Measurements from ENCODE around the gene ZNF662.

The ZNF662 gene

DNA sequence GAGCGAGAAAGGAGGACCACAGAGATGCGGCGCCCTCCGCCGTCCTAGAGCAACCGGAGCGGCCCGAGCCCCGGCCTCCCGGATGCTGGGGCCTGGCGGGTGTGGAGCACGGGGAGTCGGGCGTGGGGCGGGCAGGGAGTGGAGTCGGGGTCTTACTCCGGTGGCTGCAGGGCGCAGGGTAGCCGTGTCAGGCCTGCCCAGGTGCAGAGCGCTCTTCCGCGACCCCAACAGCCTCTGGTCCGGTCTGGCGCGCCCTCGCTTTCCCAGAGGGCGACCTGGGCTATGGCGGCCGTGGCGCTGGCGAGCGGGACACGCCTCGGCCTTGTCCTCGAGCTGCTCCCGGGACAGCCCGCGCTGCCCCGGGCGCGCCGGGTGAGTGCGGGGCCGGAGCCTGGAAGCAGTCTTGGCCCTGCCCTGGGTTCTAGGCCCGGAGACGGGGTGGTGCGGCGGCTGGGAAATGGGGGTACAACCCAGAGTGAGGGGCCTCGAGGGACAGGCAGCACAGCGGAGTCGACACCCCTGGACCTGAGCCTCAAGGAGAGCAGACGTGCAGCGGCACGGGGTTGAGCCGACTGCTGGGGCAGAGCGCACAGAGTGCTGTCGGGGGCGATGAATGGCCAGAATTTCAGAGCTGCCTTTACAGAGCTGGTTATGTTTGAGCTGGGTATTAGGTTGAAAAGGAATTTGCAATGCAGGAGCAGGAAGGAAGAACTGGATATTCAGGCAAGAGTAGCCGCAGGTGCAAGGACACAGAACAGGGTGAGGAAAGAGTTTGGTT lies at the start of gene ZNF662:
TSS of gene ZNF662 (plus strand) at position 73 of the 778 bp plus-strand sequence. CDS start 1,973 bp downstream, outside the sequence.
- no peak for TF ChIP-seq ZNF274 (IDR thresholded peaks at IDR 0.05; ENCODE audit: low read depth, low read length)
- no peak within 1 kb of the TSS for H3K4me3 ChIP-seq (ENCODE audit: low read length)

DNA sequence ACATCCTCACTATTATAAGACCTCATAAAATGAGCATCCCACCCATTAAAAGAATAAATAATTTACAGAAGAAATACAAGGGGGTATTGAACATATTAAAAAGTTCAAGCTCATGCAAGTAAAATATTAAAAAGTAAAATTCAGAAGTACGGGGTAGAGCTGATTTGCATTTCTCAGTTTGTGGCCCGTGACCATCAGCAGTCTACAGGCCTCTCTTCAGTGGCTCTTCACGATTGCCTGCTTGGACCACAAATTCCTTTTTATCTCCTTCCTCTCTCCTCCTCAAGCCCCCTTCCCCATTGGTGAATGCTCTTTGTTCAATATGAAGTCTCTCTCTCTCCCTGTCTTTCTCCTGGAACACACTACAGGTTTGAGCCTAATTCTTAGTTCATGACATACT lies 49.4 kb upstream of the ZNF662 start:
- TF ChIP-seq ZNF274 (IDR thresholded peaks at IDR 0.05; ENCODE audit: low read depth, low read length), result no peak
- H3K4me3 ChIP-seq (ENCODE audit: low read length), result no peak overlapping the region

DNA sequence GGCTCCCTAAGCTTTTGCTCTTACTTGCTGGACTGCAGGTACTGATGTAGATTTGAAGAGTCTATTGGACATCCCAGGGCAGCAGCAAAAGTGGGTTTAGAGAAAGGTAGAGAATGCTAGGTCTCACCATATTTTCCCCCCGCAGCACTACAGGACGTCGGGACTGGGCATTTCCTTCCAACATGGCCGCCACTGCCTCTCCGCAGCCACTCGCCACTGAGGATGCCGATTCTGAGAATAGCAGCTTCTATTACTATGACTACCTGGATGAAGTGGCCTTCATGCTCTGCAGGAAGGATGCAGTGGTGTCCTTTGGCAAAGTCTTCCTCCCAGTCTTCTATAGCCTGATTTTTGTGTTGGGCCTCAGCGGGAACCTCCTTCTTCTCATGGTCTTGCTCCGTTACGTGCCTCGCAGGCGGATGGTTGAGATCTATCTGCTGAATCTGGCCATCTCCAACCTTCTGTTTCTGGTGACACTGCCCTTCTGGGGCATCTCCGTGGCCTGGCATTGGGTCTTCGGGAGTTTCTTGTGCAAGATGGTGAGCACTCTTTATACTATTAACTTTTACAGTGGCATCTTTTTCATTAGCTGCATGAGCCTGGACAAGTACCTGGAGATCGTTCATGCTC lies 41.5 kb upstream of the ZNF662 start:
- no peak overlapping the region for H3K4me3 ChIP-seq (ENCODE audit: low read length)
- TF ChIP-seq ZNF274 (IDR thresholded peaks at IDR 0.05; ENCODE audit: low read depth, low read length), result no peak

DNA sequence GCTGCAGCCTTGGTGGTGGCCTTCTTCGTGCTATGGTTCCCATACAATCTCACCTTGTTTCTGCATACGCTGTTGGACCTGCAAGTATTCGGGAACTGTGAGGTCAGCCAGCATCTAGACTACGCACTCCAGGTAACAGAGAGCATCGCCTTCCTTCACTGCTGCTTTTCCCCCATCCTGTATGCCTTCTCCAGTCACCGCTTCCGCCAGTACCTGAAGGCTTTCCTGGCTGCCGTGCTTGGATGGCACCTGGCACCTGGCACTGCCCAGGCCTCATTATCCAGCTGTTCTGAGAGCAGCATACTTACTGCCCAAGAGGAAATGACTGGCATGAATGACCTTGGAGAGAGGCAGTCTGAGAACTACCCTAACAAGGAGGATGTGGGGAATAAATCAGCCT lies 40.7 kb upstream of the ZNF662 start:
- H3K4me3 ChIP-seq (ENCODE audit: low read length), result no peak overlapping the region
- TF ChIP-seq ZNF274 (IDR thresholded peaks at IDR 0.05; ENCODE audit: low read depth, low read length), result no peak

DNA sequence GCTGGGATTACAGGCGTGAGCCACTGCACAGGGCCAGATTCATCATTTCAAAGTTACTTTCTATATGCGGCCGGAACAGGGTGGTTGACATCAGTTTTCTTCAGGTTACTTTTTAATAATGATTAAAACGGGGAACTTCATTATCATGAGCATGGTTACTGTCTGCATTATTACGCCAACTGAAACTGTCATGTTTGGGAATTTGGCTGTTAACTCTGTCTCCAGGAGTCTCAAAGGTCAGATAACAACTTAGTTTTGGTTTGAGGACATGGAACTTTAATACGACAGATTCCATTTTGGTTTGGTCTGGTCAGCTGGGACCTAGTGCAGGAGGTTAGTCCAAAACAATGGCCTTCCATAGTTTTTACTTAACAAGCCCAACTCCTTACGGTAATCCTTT lies 38.8 kb upstream of the ZNF662 start:
- no peak for TF ChIP-seq ZNF274 (IDR thresholded peaks at IDR 0.05; ENCODE audit: low read depth, low read length)
- no peak overlapping the region for H3K4me3 ChIP-seq (ENCODE audit: low read length)

DNA sequence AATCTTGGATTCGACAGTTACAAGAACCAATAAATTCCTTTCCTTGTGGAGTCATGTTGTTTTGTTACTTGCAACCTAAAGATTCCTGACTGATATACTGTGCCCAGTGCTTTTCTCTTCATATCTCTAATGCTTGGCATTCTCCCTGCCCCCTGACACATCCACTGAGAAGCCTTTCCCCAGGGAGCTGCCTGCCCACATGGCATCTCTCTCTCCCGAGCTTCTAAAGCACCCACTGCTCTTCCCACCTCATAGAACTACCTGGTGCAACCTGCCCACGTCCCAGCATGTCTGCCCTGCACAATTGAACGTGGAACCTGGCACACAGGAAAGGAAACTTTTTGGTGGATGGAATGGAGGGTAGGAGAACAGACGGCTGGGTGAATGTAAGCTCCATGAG lies 37.1 kb upstream of the ZNF662 start:
- no peak overlapping the region for H3K4me3 ChIP-seq (ENCODE audit: low read length)
- no peak for TF ChIP-seq ZNF274 (IDR thresholded peaks at IDR 0.05; ENCODE audit: low read depth, low read length)

DNA sequence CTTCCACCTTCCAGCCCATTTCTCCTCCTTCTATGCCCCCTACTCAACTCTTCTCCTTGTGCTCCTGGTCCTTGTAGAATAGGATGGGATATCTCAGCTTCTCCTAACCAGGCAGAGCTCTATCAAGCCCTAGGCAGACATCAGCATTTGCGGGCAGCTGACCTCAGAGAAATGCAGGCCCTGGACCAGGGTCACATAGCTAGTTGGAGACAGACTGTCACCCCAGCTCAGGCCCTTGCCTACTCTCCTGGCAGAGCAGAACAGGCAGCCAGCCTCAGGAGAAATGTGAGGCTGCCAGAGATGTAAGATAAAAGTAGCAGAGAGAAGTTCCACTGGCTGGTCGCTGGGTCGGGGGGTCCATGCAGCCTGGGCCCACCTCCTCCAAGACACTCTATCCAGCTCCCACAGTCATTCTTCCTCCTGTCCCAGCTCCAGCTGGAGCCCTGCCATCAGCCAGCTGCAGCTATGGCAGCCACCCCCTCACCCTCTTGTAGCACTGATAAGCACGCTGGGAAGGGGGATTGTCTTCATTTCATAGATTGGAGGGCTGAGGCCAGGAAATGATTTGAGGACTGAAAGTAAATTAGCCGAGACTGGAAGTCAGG lies 34.2 kb upstream of the ZNF662 start:
- no peak overlapping the region for H3K4me3 ChIP-seq (ENCODE audit: low read length)
- TF ChIP-seq ZNF274 (IDR thresholded peaks at IDR 0.05; ENCODE audit: low read depth, low read length), result no peak

DNA sequence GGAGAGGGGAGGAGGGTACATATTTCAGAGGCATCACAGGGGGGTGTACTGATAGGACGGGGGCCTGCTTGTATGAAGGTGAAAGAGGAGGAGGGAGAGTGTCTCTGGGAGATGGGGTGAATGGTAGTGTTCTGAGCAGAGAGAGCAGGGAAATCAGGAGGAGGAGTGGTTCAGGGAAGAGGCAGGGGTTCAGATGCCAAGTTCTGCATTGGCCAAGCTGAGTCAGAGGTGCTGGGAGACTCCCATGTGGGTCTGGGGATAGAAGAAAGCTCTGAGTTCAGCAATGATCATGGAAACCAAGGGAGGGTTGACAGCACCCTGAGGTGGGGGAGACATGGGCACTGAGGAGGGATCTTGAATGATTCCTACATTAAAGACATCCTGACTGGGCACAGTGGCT lies 33.2 kb upstream of the ZNF662 start:
- TF ChIP-seq ZNF274 (IDR thresholded peaks at IDR 0.05; ENCODE audit: low read depth, low read length), result no peak
- H3K4me3 ChIP-seq (ENCODE audit: low read length), result no peak overlapping the region

DNA sequence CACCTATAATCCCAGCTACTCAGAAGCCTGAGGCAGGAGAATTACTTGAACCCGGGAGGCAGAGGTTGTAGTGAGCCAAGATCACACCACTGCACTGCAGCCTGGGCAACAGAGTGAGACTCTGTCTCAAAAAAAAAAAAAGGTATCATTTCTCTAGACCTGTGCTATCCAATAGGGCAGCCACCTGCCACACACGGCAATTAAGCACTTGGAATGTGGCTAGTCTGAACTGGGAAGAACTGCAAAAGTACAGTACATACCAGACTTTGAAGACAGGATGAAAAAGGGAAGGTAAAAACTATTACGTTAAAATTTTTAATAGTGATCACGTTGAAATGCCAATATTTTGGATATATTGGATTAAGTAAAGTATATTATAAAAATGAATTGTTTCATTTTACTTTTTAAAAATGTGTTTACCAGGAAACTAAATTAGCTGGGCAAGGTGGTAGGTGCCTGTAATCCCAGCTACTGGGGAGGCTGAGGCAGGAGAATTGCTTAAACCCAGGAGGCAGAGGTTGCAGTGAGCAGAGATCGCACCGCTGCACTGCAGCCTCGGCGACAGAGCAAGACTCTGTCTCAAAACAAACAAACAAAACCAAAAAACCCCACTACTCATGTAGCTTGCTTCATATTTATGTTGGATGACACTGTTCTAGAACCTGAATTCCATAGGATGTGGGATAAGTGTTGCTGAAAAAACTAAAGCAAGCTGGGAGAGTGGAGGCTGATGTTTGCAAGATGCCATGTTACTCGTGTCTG lies 32.5 kb upstream of the ZNF662 start:
- H3K4me3 ChIP-seq (ENCODE audit: low read length), result no peak overlapping the region
- TF ChIP-seq ZNF274 (IDR thresholded peaks at IDR 0.05; ENCODE audit: low read depth, low read length), result no peak

DNA sequence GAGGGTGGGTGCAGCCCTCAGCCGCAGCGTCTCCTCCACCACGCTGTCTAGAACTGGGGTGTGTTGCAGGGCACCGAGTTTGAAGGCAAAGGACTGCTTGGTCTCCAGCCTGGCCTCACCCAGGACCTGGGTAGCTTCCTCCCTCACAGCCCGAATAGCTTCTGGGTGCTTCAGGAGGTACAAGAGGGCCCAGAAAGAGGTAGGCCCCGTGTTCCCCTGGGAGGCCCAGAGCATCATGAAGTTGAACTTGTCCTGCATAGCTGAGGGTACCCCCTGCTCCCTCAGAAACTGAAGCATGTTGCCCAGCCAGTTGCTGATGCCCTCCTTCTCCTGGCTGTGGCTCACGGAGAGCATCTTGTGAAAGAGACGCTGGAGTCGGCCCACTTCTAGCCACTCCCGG lies 31.2 kb upstream of the ZNF662 start:
- no peak overlapping the region for H3K4me3 ChIP-seq (ENCODE audit: low read length)
- no peak for TF ChIP-seq ZNF274 (IDR thresholded peaks at IDR 0.05; ENCODE audit: low read depth, low read length)

DNA sequence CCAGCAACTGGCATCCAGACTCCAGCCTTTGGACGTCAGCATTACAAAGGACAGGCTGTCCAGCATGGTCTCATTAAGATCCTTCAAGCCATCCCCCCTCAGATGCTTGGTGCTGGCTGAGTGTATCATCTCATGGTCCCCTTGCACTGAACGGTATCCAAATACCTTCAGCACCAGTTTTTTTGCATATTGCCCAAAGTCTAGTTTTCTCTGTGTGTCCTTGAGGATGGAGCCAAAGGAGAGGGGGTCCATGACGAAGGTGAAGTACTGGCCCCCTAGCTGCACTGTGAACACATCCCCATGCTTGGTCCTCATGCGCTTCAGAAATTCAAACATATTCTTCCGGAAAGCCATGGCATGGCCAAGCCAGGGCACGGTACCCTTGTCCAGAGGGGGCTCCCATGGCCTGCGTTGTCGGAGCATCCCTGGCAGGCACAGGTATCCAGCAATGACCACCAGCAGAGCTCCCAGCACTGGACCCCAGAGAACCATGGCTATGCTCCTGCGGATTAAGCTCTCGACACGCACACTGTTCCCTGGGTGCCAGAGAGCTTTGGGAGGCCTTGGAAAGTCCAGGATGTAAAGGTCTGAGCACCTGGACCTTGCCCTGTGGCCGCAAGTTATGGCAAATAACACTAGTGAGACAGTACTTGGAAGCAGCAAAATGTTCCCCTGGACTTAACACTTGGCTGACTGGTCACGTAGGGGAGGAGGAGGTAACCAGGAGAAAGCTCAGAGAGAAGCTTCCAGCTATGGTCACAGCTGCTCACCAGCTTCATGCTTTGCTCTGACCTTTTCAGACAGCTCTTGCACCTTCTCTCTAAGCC lies 30.4 kb upstream of the ZNF662 start, which contains the start of gene CYP8B1:
TSS of gene CYP8B1 (minus strand) at position 555 of the 827 bp plus-strand sequence. CDS start at position 492, 63 bp downstream.
- no peak within 1 kb of the TSS for H3K4me3 ChIP-seq (ENCODE audit: low read length)
- no peak for TF ChIP-seq ZNF274 (IDR thresholded peaks at IDR 0.05; ENCODE audit: low read depth, low read length)

DNA sequence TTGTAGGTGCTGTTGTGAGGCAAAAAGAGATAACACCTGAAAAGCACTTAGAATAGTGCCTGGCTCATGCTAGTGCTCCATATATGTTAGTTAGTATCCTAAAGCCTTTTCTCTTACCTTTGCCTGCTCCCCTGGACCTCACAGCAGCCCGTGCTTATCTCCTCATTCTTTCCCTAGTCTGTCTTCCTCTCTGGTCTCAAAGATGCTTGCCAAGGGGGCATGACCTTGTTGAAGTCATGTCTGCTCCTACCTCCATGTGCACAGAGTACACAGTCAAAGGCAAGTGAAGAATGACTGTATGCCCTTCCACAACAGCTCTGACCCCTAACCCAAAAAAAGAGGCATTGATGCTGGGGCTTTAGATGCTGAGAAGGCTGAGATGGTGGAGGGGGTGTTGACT lies 29.5 kb upstream of the ZNF662 start:
- H3K4me3 ChIP-seq (ENCODE audit: low read length), result no peak overlapping the region
- no peak for TF ChIP-seq ZNF274 (IDR thresholded peaks at IDR 0.05; ENCODE audit: low read depth, low read length)

DNA sequence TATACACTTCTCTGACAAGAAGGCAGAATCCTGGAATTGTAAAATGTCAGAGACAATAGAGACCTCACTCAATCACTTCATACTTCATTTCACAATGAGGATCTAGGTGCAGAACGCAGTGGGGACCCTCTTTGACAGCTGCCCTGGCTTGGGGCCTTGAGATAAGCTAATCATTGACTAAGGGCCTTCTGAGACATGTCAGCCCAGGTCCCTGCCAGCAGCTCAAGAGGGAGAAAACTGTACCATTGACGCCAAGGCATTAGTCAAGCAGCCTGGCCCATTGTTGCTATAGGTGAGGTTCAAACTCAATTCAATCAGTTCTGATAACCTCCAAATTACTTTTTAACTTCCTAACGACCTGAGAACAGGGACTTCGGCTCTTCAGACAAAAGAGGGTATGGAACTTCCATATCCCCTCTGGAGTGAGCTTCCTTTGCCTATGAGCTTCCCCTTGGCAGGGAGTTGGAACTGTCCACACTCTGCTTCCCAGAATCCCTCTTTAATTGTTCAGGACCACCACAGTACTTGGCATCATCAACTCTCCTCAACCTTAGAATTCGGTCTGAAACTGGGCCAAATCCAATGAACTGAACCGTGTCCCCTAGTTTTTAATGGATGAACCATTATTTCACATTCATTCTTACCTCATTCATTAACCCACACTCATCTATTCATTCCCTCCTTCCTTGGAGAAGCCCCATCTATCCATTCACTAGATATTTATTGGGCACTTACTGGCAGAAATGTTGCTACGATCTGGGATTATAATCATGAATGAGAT lies 28.8 kb upstream of the ZNF662 start:
- H3K4me3 ChIP-seq (ENCODE audit: low read length), result no peak overlapping the region
- TF ChIP-seq ZNF274 (IDR thresholded peaks at IDR 0.05; ENCODE audit: low read depth, low read length), result no peak
